Activated CD8-positive, alpha-beta memory T cell treated with anti-CD3 and anti-CD28 coated beads, Interleukin-2, amount 10 ng/mL, durations not matched to agents 7 days and 5 days (primary cell): ENCODE data around the gene FGF13. TPM values are rescaled to one million over a fixed set of nuclear protein-coding genes. Genes with fewer than 3 reads are reported as not detected.

Experiments
- ATAC-seq: fragments of 150-1000 bp; cut with Tn5 transposase; one replicate; pipeline ENCODE4 v1.10.0; 2021; ENCODE audit warnings: moderate library complexity
- CTCF ChIA-PET: fragments of 350-600 bp; sonication (Branson Sonifier 250); formaldehyde crosslinking; loops from one replicate; lab custom pipeline; 2021; ENCODE audit warnings: antibody characterized with exemption; lab: Charles Lee
- DNase-seq: peaks from one replicate; pipeline ENCODE4 v3.0.0-alpha.2; 2020
- H3K27ac Mint-ChIP-seq: one replicate; pipeline ENCODE4 v1.8.0; 2021; ENCODE audit warnings: mild to moderate bottlenecking, mixed read lengths
- H3K27me3 Mint-ChIP-seq: one replicate; pipeline ENCODE4 v1.8.0; 2021; ENCODE audit warnings: mixed read lengths
- H3K36me3 Mint-ChIP-seq: one replicate; pipeline ENCODE4 v1.8.0; 2021; ENCODE audit warnings: mild to moderate bottlenecking, mixed read lengths
- H3K4me1 Mint-ChIP-seq: one replicate; pipeline ENCODE4 v1.8.0; 2021; ENCODE audit warnings: mixed read lengths
- H3K4me3 Mint-ChIP-seq: one replicate; pipeline ENCODE4 v1.8.0; 2021; ENCODE audit warnings: mild to moderate bottlenecking, moderate library complexity, mixed read lengths
- H3K9me3 Mint-ChIP-seq: one replicate; pipeline ENCODE4 v1.8.0; 2022; ENCODE audit warnings: low read depth, mixed read lengths
- total RNA-seq, 2 experiments: library from RNA; stranded (reverse); gene quantifications; one replicate each; pipeline ENCODE4 v1.2.3, GENCODE V29; 2021

The FGF13 gene
- not detected for total RNA-seq

DNA sequence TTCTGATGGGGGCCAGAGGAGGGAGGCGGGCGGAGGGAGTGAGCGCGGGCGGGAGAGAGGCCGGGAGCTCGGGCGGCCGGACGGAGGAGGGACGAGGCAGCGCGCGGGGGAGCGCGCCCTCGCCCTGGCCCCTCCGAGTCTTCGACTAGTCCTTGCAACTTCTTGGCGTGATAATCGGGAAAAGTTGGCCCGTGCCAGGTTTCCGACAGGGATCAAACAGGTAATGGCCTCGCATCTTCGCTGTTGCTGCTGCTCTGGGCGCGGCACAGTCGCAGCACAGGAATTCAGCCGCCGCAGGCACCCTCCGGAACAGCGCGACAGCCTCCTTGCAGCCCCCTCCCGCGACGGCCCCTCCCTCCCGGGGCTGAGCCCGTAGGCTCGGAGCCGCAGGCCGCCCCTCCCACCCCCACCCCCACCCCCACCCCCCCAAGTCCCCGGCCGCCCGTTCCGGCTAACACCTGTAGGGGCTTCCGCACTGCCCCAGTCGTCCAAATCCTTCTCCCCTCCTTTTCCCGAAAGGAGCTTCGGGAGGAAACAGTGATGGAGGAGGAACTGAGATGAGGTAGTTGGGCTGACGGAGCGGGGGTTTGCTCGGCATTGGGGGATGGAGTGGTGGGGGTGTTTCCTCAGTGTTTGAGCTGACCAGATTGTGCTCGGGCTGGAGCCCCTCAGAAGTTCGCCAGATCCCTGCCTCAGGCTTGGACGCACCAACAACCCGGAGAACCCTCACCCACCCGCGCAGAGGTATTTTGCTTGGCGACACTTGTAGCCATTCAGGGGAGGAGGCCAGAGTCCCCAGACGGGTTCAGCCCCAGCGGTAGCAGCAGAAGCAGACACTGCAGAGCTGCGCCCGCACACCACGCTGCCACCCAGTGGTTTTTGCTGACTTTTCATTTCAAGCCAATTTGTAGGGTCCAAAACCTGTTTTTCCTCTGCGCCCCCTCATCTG, at the start of gene FGF13:
TSS of gene FGF13 (minus strand) at position 319 of the 949 bp plus-strand sequence. CDS start 714 bp downstream, outside the sequence.
- H3K9me3 Mint-ChIP-seq = no peaks in the 10 kb centered on the region
- no peaks in the 10 kb centered on the region for H3K36me3 Mint-ChIP-seq
- H3K27ac Mint-ChIP-seq = no peak within 1 kb of the TSS
- no peak for DNase-seq
- CTCF ChIA-PET = no interaction called here
- no peak within 1 kb of the TSS for H3K4me3 Mint-ChIP-seq
- peaks cover 32% of the 10 kb centered on the region for H3K27me3 Mint-ChIP-seq
- no peak for ATAC-seq
- H3K4me1 Mint-ChIP-seq = no peaks in the 10 kb centered on the region

DNA sequence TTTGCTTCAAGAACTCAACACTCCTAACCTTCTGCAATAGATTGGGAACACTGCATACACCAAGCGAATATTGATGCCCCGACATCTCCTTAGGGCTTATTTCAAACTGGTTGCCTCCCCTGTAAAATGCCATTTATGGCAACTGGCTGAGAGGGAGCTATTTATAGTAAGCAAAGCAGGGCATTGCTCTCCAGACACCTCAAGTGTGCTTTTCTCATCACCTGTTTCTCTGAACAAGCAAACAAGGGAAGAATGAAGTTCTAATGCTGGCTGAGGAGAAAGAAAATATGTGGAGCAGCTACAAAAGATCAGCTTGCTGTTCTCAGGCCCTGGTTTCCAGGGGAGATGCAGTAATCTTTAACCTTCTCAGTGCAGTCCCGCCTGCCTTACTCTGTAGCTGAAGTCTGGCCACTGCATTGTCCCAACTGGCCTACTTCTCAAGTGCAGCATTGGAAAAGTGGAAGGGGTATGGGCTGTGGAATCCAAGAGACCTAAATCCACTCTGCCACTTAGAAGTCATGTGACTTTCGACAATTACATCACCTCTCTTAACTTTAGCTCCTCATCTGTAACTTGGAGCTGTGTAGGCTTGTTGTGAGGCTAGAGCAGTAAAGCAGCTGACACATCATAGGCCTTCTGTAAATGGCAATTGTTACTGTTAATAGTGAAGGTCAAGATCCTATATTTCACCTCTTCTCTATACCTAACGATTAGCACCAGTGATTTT, 47.9 kb upstream of the FGF13 start:
- DNase-seq (no peak), ATAC-seq (no peak)
- Mint-ChIP-seq H3K27ac (no peak overlapping the region), H3K4me3 (no peak overlapping the region), H3K36me3 (no peaks in the 10 kb centered on the region), H3K4me1 (no peaks in the 10 kb centered on the region), H3K27me3 (no peaks in the 10 kb centered on the region), H3K9me3 (no peaks in the 10 kb centered on the region)
- CTCF ChIA-PET = no interaction called here

GRCh38 chrX:138756234-138756633, 44.7 kb upstream of the FGF13 start:
- ATAC-seq (no peak), DNase-seq (no peak)
- CTCF ChIA-PET = no interaction called here
- Mint-ChIP-seq H3K9me3 (no peaks in the 10 kb centered on the region), H3K4me3 (no peak overlapping the region), H3K27ac (no peak overlapping the region), H3K27me3 (no peaks in the 10 kb centered on the region), H3K36me3 (no peaks in the 10 kb centered on the region), H3K4me1 (no peaks in the 10 kb centered on the region)

DNA sequence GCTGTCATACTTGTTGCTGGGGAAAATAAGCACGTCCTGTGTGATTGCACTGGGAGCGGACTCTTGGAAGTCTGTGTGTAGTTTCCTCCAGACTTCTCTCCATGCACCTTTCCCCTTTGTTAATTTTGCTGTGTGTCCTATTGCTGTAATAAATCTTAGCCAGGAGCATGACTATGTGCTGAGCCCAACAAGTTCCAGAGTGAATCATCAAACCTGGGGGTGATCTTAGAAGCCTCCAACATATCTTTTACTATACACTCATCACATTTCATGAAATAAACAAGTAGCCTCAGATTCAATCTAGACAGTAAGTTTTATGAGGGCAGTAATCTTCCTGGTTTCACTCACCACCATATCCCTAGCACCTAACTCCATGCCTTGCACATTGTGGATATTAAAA, 43.3 kb upstream of the FGF13 start:
- DNase-seq (no peak), ATAC-seq (no peak)
- Mint-ChIP-seq H3K36me3 (no peaks in the 10 kb centered on the region), H3K9me3 (no peaks in the 10 kb centered on the region), H3K27ac (no peak overlapping the region), H3K4me1 (no peaks in the 10 kb centered on the region), H3K27me3 (no peaks in the 10 kb centered on the region), H3K4me3 (no peak overlapping the region)
- CTCF ChIA-PET = no interaction called here

DNA sequence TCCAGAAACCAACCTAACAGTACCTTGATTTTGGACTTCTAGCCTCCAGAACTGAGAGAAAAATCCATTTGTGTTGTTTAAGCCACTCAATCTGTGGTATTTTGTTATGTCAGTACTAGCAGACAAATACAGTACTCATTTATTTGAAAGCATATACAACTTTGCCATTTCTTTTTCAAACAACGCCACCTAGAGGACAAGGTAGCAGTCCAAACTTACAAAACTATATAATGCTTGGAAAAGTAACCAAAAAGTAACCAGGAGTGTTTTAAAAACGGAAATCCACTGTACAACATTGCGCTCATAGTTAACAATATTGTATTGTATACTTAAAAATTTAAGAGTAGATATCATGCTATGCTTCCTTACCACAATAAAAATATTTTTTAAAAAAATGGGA, 37.0 kb upstream of the FGF13 start:
- Mint-ChIP-seq H3K27ac (no peak overlapping the region), H3K4me1 (no peaks in the 10 kb centered on the region), H3K9me3 (no peaks in the 10 kb centered on the region), H3K36me3 (no peaks in the 10 kb centered on the region), H3K27me3 (no peaks in the 10 kb centered on the region), H3K4me3 (no peak overlapping the region)
- ATAC-seq = no peak
- no peak for DNase-seq
- CTCF ChIA-PET = no interaction called here

- ATAC-seq (no peak), DNase-seq (no peak)
- no peaks in the 10 kb centered on the region for H3K4me1 Mint-ChIP-seq
- no peak overlapping the region for H3K4me3 Mint-ChIP-seq
- H3K9me3 Mint-ChIP-seq = no peaks in the 10 kb centered on the region
- H3K27ac Mint-ChIP-seq = no peak overlapping the region
- H3K36me3 Mint-ChIP-seq = no peaks in the 10 kb centered on the region
- CTCF ChIA-PET = no interaction called here
- no peaks in the 10 kb centered on the region for H3K27me3 Mint-ChIP-seq
Observed at GRCh38 chrX:138745196-138745595, 33.7 kb upstream of the FGF13 start.

GRCh38 chrX:138742217-138742616, 30.7 kb upstream of the FGF13 start:
- H3K27ac Mint-ChIP-seq = no peak overlapping the region
- no peaks in the 10 kb centered on the region for H3K9me3 Mint-ChIP-seq
- no peak for DNase-seq
- no peak overlapping the region for H3K4me3 Mint-ChIP-seq
- ATAC-seq = no peak
- CTCF ChIA-PET = no interaction called here
- H3K27me3 Mint-ChIP-seq = no peaks in the 10 kb centered on the region
- H3K36me3 Mint-ChIP-seq = no peaks in the 10 kb centered on the region
- H3K4me1 Mint-ChIP-seq = no peaks in the 10 kb centered on the region

GRCh38 chrX:138740341-138740740, 28.8 kb upstream of the FGF13 start:
- H3K9me3 Mint-ChIP-seq = no peaks in the 10 kb centered on the region
- ATAC-seq (no peak), DNase-seq (no peak)
- no peak overlapping the region for H3K4me3 Mint-ChIP-seq
- CTCF ChIA-PET = no interaction called here
- no peaks in the 10 kb centered on the region for H3K27me3 Mint-ChIP-seq
- H3K27ac Mint-ChIP-seq = no peak overlapping the region
- no peaks in the 10 kb centered on the region for H3K4me1 Mint-ChIP-seq
- H3K36me3 Mint-ChIP-seq = no peaks in the 10 kb centered on the region

GRCh38 chrX:138723301-138723700, 11.8 kb upstream of the FGF13 start:
- DNase-seq (no peak), ATAC-seq (no peak)
- Mint-ChIP-seq H3K27me3 (no peaks in the 10 kb centered on the region), H3K27ac (no peak overlapping the region), H3K4me1 (no peaks in the 10 kb centered on the region), H3K4me3 (no peak overlapping the region), H3K36me3 (no peaks in the 10 kb centered on the region), H3K9me3 (no peaks in the 10 kb centered on the region)
- CTCF ChIA-PET = no interaction called here

DNA sequence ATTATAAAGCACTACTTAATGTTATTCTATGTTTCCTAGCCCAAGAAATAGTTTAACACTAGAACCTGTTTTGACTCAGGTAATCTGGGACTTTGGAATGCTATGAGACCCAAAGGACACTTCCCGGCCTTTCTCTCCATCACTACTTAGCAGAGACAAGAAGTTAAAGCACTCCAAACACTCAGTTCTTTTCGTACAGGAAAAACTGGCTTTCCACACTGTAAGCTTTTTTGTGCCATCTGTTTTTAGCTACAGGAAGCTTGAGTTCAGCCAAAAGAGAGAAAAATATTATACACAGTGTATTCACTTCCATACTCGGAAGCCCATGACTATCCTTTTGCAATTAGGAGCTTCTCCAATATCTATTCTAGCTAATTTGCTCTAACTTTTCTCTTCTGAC, 7.9 kb upstream of the FGF13 start:
- no peak overlapping the region for H3K4me3 Mint-ChIP-seq
- ATAC-seq (no peak), DNase-seq (no peak)
- CTCF ChIA-PET = no interaction called here
- H3K4me1 Mint-ChIP-seq = no peaks in the 10 kb centered on the region
- no peaks in the 10 kb centered on the region for H3K9me3 Mint-ChIP-seq
- H3K36me3 Mint-ChIP-seq = no peaks in the 10 kb centered on the region
- H3K27ac Mint-ChIP-seq = no peak overlapping the region
- H3K27me3 Mint-ChIP-seq = no peaks in the 10 kb centered on the region

DNA sequence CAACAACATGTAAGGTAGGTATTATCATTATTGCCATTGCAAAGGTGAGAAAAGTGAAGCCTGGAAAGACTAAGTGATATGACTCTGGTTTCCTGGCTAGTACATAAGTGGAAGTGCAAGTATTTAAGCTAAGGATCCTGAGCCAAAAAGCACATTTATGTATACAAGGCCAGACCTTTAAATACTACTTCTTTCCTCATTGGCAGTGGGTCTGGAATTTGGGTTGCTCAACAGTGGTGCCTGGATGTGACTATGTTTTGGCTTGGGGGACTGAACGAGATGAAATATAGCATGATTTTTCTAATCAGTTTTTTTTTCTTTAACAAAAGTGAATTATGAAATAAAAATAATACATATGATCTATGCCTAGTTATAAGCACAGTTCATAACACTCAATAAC, 7.4 kb upstream of the FGF13 start:
- Mint-ChIP-seq H3K4me1 (no peaks in the 10 kb centered on the region), H3K36me3 (no peaks in the 10 kb centered on the region), H3K9me3 (no peaks in the 10 kb centered on the region), H3K4me3 (no peak overlapping the region), H3K27me3 (no peaks in the 10 kb centered on the region), H3K27ac (no peak overlapping the region)
- CTCF ChIA-PET = no interaction called here
- DNase-seq = no peak
- ATAC-seq = no peak

DNA sequence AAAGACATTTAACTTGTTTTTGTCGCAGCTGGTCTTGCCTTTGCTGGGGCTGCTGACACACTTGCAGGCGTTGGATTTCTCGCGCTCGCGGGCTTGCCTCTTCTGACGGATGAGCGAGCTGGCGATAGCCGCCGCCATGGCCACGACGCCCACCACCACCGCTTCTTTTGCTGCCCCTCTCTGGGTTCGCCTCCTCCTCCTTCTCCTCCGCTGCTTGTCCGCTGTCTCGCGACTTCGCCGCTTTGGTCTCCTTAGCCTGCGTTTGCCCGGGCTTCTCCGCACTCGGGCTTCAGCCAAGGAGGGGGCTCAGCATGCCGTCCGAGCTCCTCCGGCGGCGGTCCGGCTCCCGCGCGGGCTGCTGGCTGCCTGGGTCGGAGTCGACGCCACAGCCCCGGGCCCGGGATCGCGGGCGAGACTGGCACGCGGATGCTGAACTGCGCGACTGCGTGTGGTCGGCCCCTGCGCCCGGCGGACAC, 613 bp downstream of the FGF13 start:
- ATAC-seq = no peak
- no peaks in the 10 kb centered on the region for H3K4me1 Mint-ChIP-seq
- peaks cover 32% of the 10 kb centered on the region for H3K27me3 Mint-ChIP-seq
- H3K27ac Mint-ChIP-seq = no peak overlapping the region
- no peaks in the 10 kb centered on the region for H3K9me3 Mint-ChIP-seq
- H3K4me3 Mint-ChIP-seq = no peak overlapping the region
- no peak for DNase-seq
- CTCF ChIA-PET = no interaction called here
- H3K36me3 Mint-ChIP-seq = no peaks in the 10 kb centered on the region

GRCh38 chrX:138709886-138710791, 1.4 kb downstream of the FGF13 start:
- no peaks in the 10 kb centered on the region for H3K36me3 Mint-ChIP-seq
- no peak overlapping the region for H3K27ac Mint-ChIP-seq
- CTCF ChIA-PET = no interaction called here
- H3K4me3 Mint-ChIP-seq = no peak overlapping the region
- H3K9me3 Mint-ChIP-seq = no peaks in the 10 kb centered on the region
- no peak for ATAC-seq
- no peak for DNase-seq
- H3K4me1 Mint-ChIP-seq = no peaks in the 10 kb centered on the region
- H3K27me3 Mint-ChIP-seq = peaks cover 32% of the 10 kb centered on the region
